Measurements from ENCODE around the gene ZSWIM8.
"Not testable (repeated sequence)": the region's sequence is repeated elsewhere in the genome, so short reads cannot be mapped to it uniquely, and the experiment has no call there.

The ZSWIM8 gene

DNA sequence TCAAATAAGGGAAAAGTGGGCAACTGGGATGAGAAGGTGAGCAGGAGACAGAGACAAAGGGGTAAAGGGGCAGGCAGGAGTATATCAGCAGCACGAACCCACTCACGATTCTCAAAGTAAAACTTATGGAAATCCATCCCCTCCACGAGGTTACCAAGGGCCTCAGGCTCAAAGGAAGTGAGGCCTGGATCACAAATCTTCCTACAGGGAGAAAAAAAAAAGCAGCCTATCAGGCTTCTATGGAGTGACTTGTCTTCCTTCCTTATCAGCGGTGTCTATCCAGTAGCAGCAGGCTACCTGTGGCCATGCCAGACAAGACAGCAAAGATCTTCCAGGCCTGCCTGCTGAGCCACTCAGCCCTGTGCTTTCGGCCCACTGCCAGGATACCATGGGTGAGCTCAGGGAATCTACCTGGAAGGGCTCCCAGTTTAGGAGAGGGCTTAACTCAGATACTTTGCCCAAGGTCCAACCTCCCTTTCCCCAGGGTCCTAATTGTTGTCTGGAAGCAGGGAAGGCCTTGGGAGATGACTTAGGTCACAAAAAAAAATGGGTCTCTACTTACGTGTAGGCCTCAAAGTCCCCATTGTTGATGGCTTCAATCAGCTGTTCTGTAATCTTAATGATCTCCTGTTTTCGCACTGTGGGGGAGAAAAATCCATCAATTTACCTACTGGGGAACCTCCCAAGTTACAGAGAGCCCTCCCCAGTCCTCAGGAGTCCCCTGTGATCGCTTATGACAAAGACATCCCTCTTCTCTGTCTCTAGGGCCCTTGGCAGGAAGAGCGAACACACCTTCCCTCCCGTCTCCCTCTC lies 31.7 kb downstream of the ZSWIM8 start:
- no peak for DNase-seq

- no peak for DNase-seq
These were observed 32.4 kb downstream of the ZSWIM8 start for GRCh38 chr10:73817826-73818225.

DNA sequence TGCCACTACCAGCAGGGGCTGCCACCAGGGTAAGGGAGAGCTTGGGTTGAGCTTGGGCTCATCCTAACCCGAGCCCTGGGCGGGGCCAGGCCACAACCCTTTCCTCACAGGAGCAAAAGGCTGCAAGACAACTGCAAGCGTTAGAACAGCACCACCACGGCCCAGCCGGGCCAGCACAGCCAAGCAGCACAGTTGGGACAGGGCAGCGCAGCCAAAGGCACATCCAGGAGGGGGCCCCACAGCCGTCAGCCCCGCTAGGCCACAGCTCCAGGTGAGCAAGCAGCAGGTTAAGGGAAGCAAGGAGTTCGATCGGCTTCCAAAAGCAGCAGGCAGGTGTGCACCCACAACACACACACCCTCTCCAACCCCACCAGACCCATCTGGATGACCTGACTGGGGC lies 33.0 kb downstream of the ZSWIM8 start:
- no peak for DNase-seq

DNA sequence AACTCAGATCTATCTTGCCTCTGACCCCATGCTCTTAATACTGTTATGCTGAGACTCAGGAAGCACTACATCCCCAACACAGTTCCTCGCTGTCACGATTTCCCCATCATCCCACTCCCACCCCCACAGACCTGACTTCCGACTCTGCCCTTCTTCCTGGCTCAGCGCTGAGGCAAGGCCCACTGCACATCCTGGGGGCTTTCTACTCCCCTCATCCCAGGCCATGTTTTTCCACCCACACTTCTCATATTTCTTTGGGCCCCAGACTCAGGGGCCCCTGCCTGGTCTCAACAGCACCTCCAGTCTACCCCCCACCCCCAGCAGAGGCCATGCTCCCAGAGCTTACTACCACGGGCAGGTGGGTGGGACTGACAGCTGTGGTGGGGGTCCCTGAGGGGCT lies 33.7 kb downstream of the ZSWIM8 start:
- no peak for DNase-seq

- no peak for DNase-seq
These were observed 34.2 kb downstream of the ZSWIM8 start for GRCh38 chr10:73819513-73820093.

GRCh38 chr10:73823391-73823790 lies 38.0 kb downstream of the ZSWIM8 start:
- no peak for DNase-seq

- DNase-seq = no peak
These were observed 38.8 kb downstream of the ZSWIM8 start for GRCh38 chr10:73824146-73824725.

DNA sequence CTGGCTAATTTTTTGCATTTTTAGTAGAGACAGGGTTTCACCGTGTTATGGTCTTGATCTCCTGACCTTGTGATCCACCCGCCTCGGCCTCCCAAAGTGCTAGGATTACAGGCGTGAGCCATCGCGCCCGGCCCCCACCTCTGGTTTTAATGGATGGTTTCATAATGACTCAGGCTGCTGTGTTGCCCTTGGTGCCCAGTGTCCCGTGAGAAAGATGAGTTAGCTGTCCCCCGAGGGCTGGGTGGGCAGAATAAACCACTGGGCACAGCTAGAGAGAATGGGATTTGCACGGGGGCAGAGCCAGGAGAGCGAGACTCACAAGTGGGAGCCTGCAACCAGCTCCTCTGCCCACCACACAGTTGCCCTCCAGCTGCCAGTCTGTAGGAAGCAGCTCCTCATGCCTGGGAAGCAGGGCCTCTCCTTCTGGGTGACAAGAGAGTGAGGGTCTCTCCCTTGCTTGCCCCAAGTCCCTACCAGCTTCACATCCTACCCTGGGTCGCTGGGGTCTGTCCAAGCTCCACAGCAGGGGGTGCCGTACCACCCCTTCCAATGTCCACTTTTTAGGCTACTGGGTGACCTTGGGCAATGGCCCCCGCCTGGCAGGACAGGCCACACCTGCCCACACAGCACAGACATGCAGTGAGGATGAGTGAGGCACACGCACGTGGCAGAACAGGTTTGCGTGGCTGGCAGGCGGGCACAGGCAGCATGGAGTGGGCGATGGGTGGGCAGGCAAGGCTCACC lies 42.1 kb downstream of the ZSWIM8 start:
- no peak for DNase-seq

- no peak for DNase-seq
These were observed 42.8 kb downstream of the ZSWIM8 start for GRCh38 chr10:73828161-73828560.

- not testable (repeated sequence) for DNase-seq
These were observed 43.7 kb downstream of the ZSWIM8 start for GRCh38 chr10:73829090-73829489.

DNA sequence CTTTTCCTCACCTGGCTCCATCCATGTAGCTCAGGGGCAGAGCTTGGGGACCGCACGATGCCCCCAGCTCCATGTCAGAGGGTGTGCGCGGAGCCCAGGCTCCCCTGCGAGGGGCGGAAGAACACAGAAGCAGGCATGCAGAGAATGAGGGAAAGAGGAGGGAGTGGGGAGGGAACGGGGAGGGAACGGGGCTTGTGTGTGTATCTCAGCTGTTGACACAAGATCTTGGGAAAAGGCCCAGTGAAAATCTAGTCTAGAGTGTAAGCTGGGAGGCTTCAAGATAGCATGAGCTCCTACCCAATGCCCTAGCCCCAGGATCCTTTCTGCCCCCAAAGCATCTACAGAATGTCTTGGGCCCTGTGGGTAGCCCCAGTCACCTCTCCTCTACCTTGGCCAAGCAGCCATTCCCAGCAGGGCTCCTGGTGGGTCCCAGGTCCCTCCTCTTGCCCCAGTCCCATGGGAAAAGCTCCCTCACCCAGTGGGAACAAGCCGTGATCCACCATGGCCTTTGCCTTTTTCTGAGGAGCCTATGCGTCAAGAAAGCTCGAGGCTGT lies 51.1 kb downstream of the ZSWIM8 start:
- no peak for DNase-seq

DNA sequence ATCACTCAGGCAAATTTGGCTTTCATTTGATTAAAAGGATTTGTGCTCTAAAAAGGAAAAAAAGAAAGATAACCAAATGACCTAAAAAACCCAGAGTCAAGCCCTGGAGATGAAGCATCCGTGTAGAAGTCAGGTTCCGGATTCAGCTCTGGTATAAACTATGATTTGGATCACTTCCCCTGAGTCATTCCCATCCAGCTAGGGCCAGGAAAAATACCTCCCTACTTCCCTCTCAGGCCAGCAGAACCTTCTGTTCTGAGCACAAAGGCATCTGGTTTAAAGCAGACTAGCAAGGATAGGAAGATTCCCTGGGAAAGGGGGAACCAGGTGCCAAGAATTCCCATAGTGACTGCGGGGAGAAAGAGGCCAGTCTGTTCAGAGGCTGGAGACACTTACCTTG lies 51.7 kb downstream of the ZSWIM8 start:
- DNase-seq = no peak

DNA sequence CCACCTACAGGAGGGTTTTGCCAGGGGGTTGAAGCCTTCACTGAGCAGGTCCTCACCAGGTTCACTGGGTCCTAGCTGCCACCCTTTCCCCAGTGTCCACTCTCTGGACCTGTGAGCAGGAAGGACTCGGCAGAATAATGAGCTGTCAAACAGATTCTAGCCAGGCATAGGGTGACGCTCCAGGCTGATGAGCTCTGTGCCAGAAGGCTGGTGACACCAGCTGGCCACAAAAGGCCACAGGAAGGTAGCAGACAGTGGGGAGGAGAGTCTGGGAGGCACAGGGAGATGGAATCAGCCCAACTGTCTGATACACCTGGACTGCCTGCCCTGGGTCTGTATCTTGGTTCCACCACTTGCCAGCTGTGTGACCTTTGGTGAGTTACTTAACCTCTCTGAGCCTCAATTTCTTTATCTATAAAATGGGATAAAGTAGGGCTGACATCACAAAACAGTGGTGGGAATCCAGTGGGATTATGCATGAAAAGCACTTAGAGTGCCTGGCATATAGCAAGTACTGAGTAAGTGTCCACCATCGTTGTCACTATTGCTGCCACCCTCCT lies 52.7 kb downstream of the ZSWIM8 start:
- no peak for DNase-seq

- DNase-seq = no peak
These were observed 53.4 kb downstream of the ZSWIM8 start for GRCh38 chr10:73838827-73839226.

DNA sequence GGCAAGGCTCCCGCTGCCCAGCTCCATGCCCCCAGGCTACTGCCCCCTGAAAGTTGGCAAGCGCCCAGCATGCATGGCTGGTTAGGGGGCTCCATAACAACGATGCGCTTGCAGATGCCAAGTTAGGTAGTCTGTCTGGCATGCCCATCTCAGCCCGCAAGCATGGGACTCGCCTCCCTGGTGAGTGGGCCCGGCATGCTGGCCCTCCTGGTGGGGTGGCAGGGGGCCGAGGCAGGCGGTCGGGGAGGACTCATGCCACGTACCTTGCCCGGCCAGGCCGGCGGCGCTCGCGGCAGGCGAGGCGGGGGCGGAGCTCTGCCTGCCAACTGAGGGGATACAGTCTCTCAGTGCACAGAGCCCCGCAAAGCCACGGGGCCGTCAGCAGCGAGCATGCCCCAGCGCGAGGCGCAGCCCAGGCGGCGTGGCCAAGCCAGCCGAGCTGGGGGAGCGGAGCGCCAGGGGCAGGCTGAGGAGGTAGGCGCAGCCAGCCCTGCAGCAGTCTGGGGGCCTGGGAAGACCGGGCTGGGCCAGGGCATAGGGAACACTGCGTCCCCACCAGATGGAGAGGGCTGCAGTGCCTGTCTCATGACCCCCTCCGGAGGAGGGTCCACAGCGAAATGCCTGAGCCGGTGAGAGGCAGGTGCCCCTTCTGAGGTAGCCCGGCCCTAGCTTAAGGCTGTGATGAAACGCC lies 54.0 kb downstream of the ZSWIM8 start:
- no peak for DNase-seq

- DNase-seq = no peak
These were observed 54.6 kb downstream of the ZSWIM8 start for GRCh38 chr10:73840056-73840402.

DNA sequence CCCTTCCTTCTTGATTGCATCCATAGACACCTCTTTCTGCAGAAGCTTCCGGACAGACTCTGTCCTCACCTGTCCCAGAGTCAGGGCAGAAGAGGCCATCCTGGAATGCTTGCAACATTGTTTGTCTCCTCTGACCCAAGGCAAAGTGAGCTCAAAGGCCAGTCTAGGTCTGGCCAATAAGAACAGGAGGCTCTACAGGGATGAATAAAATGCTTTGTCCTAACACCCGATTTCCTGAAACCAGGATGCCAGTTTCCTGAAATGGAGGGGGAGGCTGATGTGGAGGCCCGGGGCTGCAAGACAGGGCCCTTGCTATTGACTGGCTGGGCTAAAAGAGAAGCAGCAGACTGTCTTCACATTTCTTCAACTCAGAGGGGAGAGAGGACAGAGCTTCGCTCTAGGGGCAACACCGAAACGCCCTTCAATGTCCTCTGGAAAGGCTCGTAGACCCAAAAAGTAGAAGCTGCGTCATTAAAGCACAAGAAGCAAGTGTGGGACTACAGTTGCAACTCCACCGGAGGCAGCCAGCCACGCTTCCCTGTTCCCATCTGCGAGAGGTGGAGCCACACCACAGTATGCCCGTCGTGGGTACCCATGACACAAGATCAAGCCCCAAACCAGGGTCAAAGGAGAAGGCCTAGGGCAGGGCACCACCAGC lies 55.1 kb downstream of the ZSWIM8 start:
- DNase-seq = no peak

DNA sequence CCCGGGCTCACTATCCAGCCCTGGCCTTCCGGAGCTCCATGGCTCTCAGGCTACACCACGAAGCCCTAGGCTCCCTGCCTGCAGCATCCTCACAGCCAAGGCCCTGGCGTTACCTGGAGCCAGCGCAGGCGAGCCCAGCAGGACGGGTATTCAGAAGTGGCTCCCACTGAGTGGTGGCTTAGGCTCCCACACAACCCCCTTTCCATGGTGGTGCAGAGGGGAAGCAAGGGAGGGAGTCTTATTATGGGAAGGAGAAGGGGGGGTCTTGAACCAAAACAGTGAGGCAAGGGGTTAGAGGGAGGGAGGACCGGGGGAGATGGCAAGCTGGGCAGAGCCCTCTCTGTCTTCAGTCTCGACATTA lies 55.6 kb downstream of the ZSWIM8 start:
- DNase-seq = no peak

DNA sequence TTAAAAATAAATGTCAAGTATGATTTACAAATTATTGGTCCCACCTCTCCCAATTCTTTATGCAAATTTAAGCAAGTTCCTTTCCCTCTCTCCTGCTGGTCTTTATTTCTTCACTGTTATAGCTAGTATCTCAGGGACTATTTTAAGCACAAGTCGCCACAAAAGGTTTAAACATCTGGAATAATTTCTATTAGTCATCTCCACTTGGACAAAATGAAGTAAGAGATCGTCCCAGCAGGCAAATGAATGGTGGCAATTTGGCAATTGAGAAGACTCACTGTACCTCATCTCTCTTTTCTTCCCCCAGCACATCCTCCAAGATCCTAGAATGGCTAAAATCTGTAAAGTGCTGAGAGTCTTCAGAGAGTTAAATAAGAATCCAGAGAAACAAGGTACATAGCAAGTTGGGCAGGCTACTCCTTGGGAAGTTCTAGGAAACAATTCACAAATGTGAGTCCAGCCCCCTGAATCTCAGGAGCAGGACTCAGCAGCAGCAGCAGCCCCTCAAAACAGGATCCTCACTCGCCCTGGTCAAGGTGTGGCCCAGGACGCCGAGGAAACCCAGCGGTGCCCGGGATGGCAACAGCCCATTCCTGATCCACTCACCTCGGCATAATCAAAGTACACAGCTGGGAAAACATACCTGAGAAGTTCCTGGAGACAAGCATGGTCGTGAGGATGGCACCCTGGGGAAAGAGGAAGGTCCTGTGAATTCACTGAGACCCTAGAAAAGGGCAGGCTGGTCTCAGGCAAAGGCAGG lies 56.3 kb downstream of the ZSWIM8 start:
- no peak for DNase-seq

- DNase-seq = no peak
These were observed 56.9 kb downstream of the ZSWIM8 start for GRCh38 chr10:73842349-73842748.

- DNase-seq = no peak
These were observed 57.9 kb downstream of the ZSWIM8 start for GRCh38 chr10:73843261-73843660.
